H1 (cell line): Measurements from ENCODE around the gene UBXN11. TPM values are rescaled to one million over a fixed set of nuclear protein-coding genes. Genes with fewer than 3 reads are reported as not detected.

ENCODE experiments used
- CTCF ChIA-PET: fragments of 300-600 bp; sonication (Branson Sonifier 250); formaldehyde crosslinking; loops from one replicate; lab custom pipeline; 2021; ENCODE audit not compliant: partially characterized antibody; lab: Charles Lee
- POLR2A ChIA-PET: fragments of 300-600 bp; sonication (Branson Sonifier 250); formaldehyde crosslinking; loops from one replicate; lab custom pipeline; 2021; ENCODE audit warnings: inconsistent platforms; ENCODE audit not compliant: partially characterized antibody; lab: Charles Lee
- DNase-seq, 2 experiments: peaks; one replicate each; pipeline versions ENCODE4 v3.0.0 to v3.0.0-alpha.2; 2010 to 2022; ENCODE audit warnings: low spot score in 2 of 2, low read depth in 1 of 2, mixed read lengths in 1 of 2
- FAIRE-seq: peaks from 2 replicates; lab custom pipeline; 2011; peaks lifted over from hg19 to GRCh38; lab: Jason Lieb, UNC
- H2AFZ ChIP-seq: 2 replicates; pipeline ENCODE4 v1.8.1; 2012; ENCODE audit warnings: low read length, inconsistent platforms
- H2AK5ac ChIP-seq: 2 replicates; pipeline ENCODE4 v1.6.1; 2013; ENCODE audit warnings: low read depth, low read length
- H2BK120ac ChIP-seq: replicated peaks from 2 replicates; pipeline ENCODE3; 2013; ENCODE audit warnings: low read depth, low read length, inconsistent platforms
- H2BK12ac ChIP-seq: 2 replicates; pipeline ENCODE4 v1.6.1; 2013; ENCODE audit warnings: low read depth, low read length
- H2BK15ac ChIP-seq: 2 replicates; pipeline ENCODE4 v1.6.1; 2013; ENCODE audit warnings: low read length
- H2BK20ac ChIP-seq: 2 replicates; pipeline ENCODE4 v1.6.1; 2013; ENCODE audit warnings: low read length
- H2BK5ac ChIP-seq: 2 replicates; pipeline ENCODE4 v1.6.1; 2013; ENCODE audit warnings: low read depth, low read length
- H3K14ac ChIP-seq: 2 replicates; pipeline ENCODE4 v1.6.1; 2013; ENCODE audit warnings: inconsistent platforms; ENCODE audit not compliant: insufficient read length
- H3K18ac ChIP-seq: 2 replicates; pipeline ENCODE4 v1.6.1; 2013; ENCODE audit warnings: low read length; ENCODE audit errors: extremely low read depth
- H3K23ac ChIP-seq: 2 replicates; pipeline ENCODE4 v1.6.1; 2013; ENCODE audit warnings: inconsistent platforms; ENCODE audit not compliant: insufficient read length
- H3K23me2 ChIP-seq: 2 replicates; pipeline ENCODE4 v1.6.1; 2013; ENCODE audit warnings: low read depth, low read length
- H3K27ac ChIP-seq: 2 replicates; pipeline ENCODE4 v1.6.1; 2011; ENCODE audit warnings: low read depth, low read length, inconsistent platforms
- H3K27me3 ChIP-seq, 4 experiments: replicated peaks in 1 of 4; 1 replicate in 1 of 4; 2 replicates in 3 of 4; pipeline versions ENCODE4 v1.6.1 to v1.8.1; 2011 to 2013; ENCODE audit warnings: low read length in 3 of 4, mild to moderate bottlenecking in 3 of 4, inconsistent platforms in 2 of 4, mixed read lengths in 2 of 4, moderate library complexity in 1 of 4; ENCODE audit not compliant: control insufficient read depth in 3 of 4, insufficient read depth in 3 of 4; ENCODE audit errors: extremely low read depth in 1 of 4
- H3K36me3 ChIP-seq, 4 experiments: 2 replicates each; pipeline versions ENCODE4 v1.6.1 to v1.8.1; 2011 to 2013; ENCODE audit warnings: mild to moderate bottlenecking in 4 of 4, low read length in 3 of 4, moderate library complexity in 2 of 4, control low read depth in 1 of 4, inconsistent platforms in 1 of 4; ENCODE audit not compliant: insufficient read depth in 4 of 4, control insufficient read depth in 2 of 4
- H3K4ac ChIP-seq: replicated peaks from 2 replicates; pipeline ENCODE3; 2013; ENCODE audit warnings: low read length, low read depth, mixed read lengths, inconsistent platforms; ENCODE audit not compliant: insufficient read length
- H3K4me1 ChIP-seq, 4 experiments: replicated peaks in 1 of 4; 1 replicate in 1 of 4; 2 replicates in 3 of 4; pipeline versions ENCODE4 v1.6.1 to v1.8.1; 2011 to 2013; ENCODE audit warnings: low read length in 3 of 4, inconsistent platforms in 2 of 4, mixed read lengths in 1 of 4; ENCODE audit not compliant: insufficient read depth in 4 of 4, control insufficient read depth in 3 of 4
- H3K4me2 ChIP-seq, 2 experiments: 2 replicates each; pipeline versions ENCODE4 v1.6.1 to v1.8.1; 2011 to 2013; ENCODE audit warnings: low read depth in 2 of 2, low read length in 2 of 2, control low read depth in 1 of 2, inconsistent platforms in 1 of 2, mild to moderate bottlenecking in 1 of 2; ENCODE audit not compliant: insufficient read depth in 1 of 2
- H3K4me3 ChIP-seq, 4 experiments: fragments of 200-600, 300-600 bp in 1 of 4; sonication (generic), shearing (Covaris generic), sonication (Bioruptor Twin) in 1 of 4; 2 replicates each; pipeline versions ENCODE4 v1.5.1 to v1.8.1; 2011 to 2016; ENCODE audit warnings: low read length in 4 of 4, low read depth in 3 of 4, control low read depth in 2 of 4, inconsistent platforms in 2 of 4, mild to moderate bottlenecking in 2 of 4, mixed read lengths in 1 of 4, moderate library complexity in 1 of 4; ENCODE audit not compliant: insufficient read depth in 2 of 4; ENCODE audit errors: extremely low read depth in 1 of 4
- H3K56ac ChIP-seq: replicated peaks from 2 replicates; pipeline ENCODE3; 2013; ENCODE audit warnings: low read depth, mild to moderate bottlenecking, mixed read lengths, low read length, inconsistent platforms; ENCODE audit not compliant: insufficient read length
- H3K79me1 ChIP-seq: 2 replicates; pipeline ENCODE4 v1.6.1; 2013; ENCODE audit warnings: low read depth, low read length, control low read depth
- H3K79me2 ChIP-seq, 2 experiments: 2 replicates each; pipeline versions ENCODE4 v1.6.1 to v1.8.1; 2012 to 2013; ENCODE audit warnings: low read length in 2 of 2, mild to moderate bottlenecking in 2 of 2, inconsistent platforms in 1 of 2; ENCODE audit not compliant: insufficient read depth in 2 of 2, control insufficient read depth in 1 of 2
- H3K9ac ChIP-seq, 4 experiments: replicated peaks in 1 of 4; 1 replicate in 1 of 4; 2 replicates in 3 of 4; pipeline versions ENCODE4 v1.6.1 to v1.8.1; 2011 to 2013; ENCODE audit warnings: low read depth in 3 of 4, low read length in 3 of 4, control low read depth in 2 of 4, mild to moderate bottlenecking in 2 of 4, moderate library complexity in 2 of 4, inconsistent platforms in 1 of 4; ENCODE audit errors: extremely low read depth in 1 of 4
- H3K9me3 ChIP-seq, 2 experiments: 2 replicates each; pipeline versions ENCODE4 v1.6.1 to v1.8.1; 2012 to 2013; ENCODE audit warnings: mild to moderate bottlenecking in 2 of 2, moderate library complexity in 2 of 2, control low read depth in 1 of 2, inconsistent platforms in 1 of 2, low read depth in 1 of 2, low read length in 1 of 2, mixed read lengths in 1 of 2; ENCODE audit not compliant: insufficient read depth in 2 of 2
- H4K20me1 ChIP-seq, 2 experiments: replicated peaks in 1 of 2; 2 replicates each; pipeline versions ENCODE3 to v1.8.1; 2011 to 2013; ENCODE audit warnings: inconsistent platforms in 2 of 2, low read length in 2 of 2, mild to moderate bottlenecking in 1 of 2; ENCODE audit not compliant: insufficient read depth in 2 of 2, control insufficient read depth in 1 of 2
- H4K5ac ChIP-seq: 2 replicates; pipeline ENCODE4 v1.6.1; 2013; ENCODE audit warnings: low read length, low read depth, mixed read lengths, inconsistent platforms; ENCODE audit not compliant: insufficient read length
- H4K8ac ChIP-seq: 2 replicates; pipeline ENCODE4 v1.8.0; 2013; ENCODE audit warnings: mild to moderate bottlenecking, moderate library complexity, low read length, inconsistent platforms; ENCODE audit not compliant: insufficient read depth; ENCODE audit errors: extremely low read depth
- H4K91ac ChIP-seq: replicated peaks from 2 replicates; pipeline ENCODE3; 2013; ENCODE audit warnings: low read length, mixed read lengths, inconsistent platforms; ENCODE audit not compliant: insufficient read length
- BRCA1 ChIP-seq: IDR thresholded peaks from 2 replicates; pipeline ENCODE4 v1.6.1; 2012; ENCODE audit warnings: low read depth, low read length, improper control_type of control experiment
- NANOG ChIP-seq: IDR thresholded peaks from 2 replicates; pipeline ENCODE4 v1.6.1; 2011; ENCODE audit warnings: low read length, low read depth, mild to moderate bottlenecking, inconsistent platforms; ENCODE audit not compliant: insufficient read depth, poor library complexity, severe bottlenecking
- SIRT6 ChIP-seq: IDR thresholded peaks from one replicate; pipeline ENCODE4 v1.7.1; 2012; ENCODE audit warnings: low read length, inconsistent platforms
- WGBS, 2 experiments: shearing (Covaris generic) in 1 of 2; methylation state at CpG; one replicate each; pipeline versions ENCODE4 v1.1.6 to v1.1.7; 2013 to 2015; ENCODE audit warnings: low lambda C conversion rate in 2 of 2, mixed read lengths in 2 of 2, inconsistent platforms in 1 of 2, low coverage in 1 of 2, missing lambda C conversion rate in 1 of 2; ENCODE audit not compliant: insufficient replicate concordance in 2 of 2, insufficient coverage in 1 of 2, insufficient read length in 1 of 2; ENCODE audit errors: extremely low coverage in 1 of 2, missing lambda C conversion rate in 1 of 2; 5-methylcytosine and 5-hydroxymethylcytosine counted together
- polyA plus RNA-seq, 7 experiments: library from polyadenylated mRNA; depleted of rRNA in 3 of 7; stranded (reverse) in 5 of 7; unstranded in 2 of 7; fragments of >200 nt in 5 of 7; fragments of 200-250 nt in 2 of 7; gene quantifications; 1 replicate in 5 of 7; 2 replicates in 1 of 7; 4 replicates in 1 of 7; pipeline versions ENCODE4 v1.2.1 to v1.2.3, GENCODE V29; 2011 to 2013; ENCODE audit warnings: missing spikeins in 2 of 7, mixed read lengths in 2 of 7
- total RNA-seq: library from RNA; stranded (reverse); fragmentation: NEBNext Ultra II Directional; extraction: Animal tissue kit (Norgen Biotek cat#: 25700); gene quantifications from 2 replicates; pipeline ENCODE4 v1.2.1, GENCODE V29; 2021

The UBXN11 gene
- total and polyA plus RNA-seq, 2 of the 8 experiments (the other 6 are each of a cell fraction or from before 2014, with no cell fraction given) = 6.3 to 10.4 TPM

- FAIRE-seq = no peak
- POLR2A ChIA-PET = interaction anchor here (0.7 to 3.1 kb wide), 7 partner anchors 18 to 130 kb away, joined by 3 to 13 read pairs (median 3); partner anchors contain the start of genes CRYBG2 and LIN28A
- no peak overlapping the region for H2AK5ac ChIP-seq
- H2BK15ac ChIP-seq = no peak overlapping the region
- H2BK20ac ChIP-seq = no peak overlapping the region
- CTCF ChIA-PET = interaction anchor here (0.8 to 39.7 kb wide), 8 partner anchors 7 to 149 kb away, joined by 3 to 1530 read pairs (median 42); partner anchors contain the start of genes CATSPER4, CD52, CRYBG2 and DHDDS
- H3K27ac ChIP-seq = no peak overlapping the region
- H2BK120ac ChIP-seq = no peak overlapping the region
- no peak overlapping the region for H3K4me2 ChIP-seq
- H3K4ac ChIP-seq = no peak overlapping the region
- no peak overlapping the region for H4K8ac ChIP-seq
- H4K5ac ChIP-seq = no peak overlapping the region
- H3K14ac ChIP-seq = no peak overlapping the region
- no peak overlapping the region for H3K9ac ChIP-seq
- H3K36me3 ChIP-seq = peaks cover 0 to 4% (median 0%) of the 10 kb centered on the region in 4 experiments; a peak in 1 of 8 replicates
- WGBS, 2 experiments = 88% methylated on average over 4 of the region's 4 CpGs; no CpG with 5 or more reads in 1 of the 2 experiments
- H4K91ac ChIP-seq = no peak overlapping the region
- no peak overlapping the region for H3K23ac ChIP-seq
- no peak overlapping the region for H2AFZ ChIP-seq
- no peak for DNase-seq
- peaks cover 0 to 5% of the 10 kb centered on the region in 2 experiments; a peak in 1 of 4 replicates for H3K79me2 ChIP-seq
- H2BK12ac ChIP-seq = peak overlapping the region; percentile 28; the same call in 1 of the 2 replicates
- no peak overlapping the region for H3K4me3 ChIP-seq
- H3K56ac ChIP-seq = no peak overlapping the region
- H3K4me1 ChIP-seq = peaks cover 8 to 37% (median 22%) of the 10 kb centered on the region in 4 experiments
- peaks cover 9% of the 10 kb centered on the region; the same call in 1 of the 2 replicates for H3K23me2 ChIP-seq
- no peak overlapping the region for H2BK5ac ChIP-seq
- H3K9me3 ChIP-seq = no peaks in the 10 kb centered on the region
- H3K79me1 ChIP-seq = no peaks in the 10 kb centered on the region
- H4K20me1 ChIP-seq = peaks cover 4 to 19% of the 10 kb centered on the region in 2 experiments
- no peaks in the 10 kb centered on the region for H3K27me3 ChIP-seq
- H3K18ac ChIP-seq = no peak overlapping the region
- TF ChIP-seq BRCA1 (no peak), NANOG (no peak), SIRT6 (no peak)
Measured at GRCh38 chr1:26283279-26283853, 23.1 kb downstream of the UBXN11 start.
